MG63 (cell line): ENCODE data around the gene KCNJ6. TPM values are rescaled to one million over a fixed set of nuclear protein-coding genes. Genes with fewer than 3 reads are reported as not detected.
A peak's percentile ranks its signal among the peaks of the same experiment; 100 is the strongest.
"Not testable (repeated sequence)": the region's sequence is repeated elsewhere in the genome, so short reads cannot be mapped to it uniquely, and the experiment has no call there.

Source experiments
- DNase-seq: peaks from one replicate; pipeline ENCODE4 v3.0.0-alpha.2; 2020
- H3K27me3 ChIP-seq: fragments of 250-450 bp; sonication (Bioruptor Pico); 2 replicates; pipeline ENCODE4 v1.5.1; 2020; ENCODE audit warnings: mild to moderate bottlenecking, moderate library complexity
- H3K36me3 ChIP-seq: fragments of 250-450 bp; sonication (Bioruptor Pico); 2 replicates; pipeline ENCODE4 v1.5.1; 2020; ENCODE audit warnings: mild to moderate bottlenecking, moderate library complexity
- H3K4me3 ChIP-seq: fragments of 250-450 bp; sonication (Bioruptor Pico); 2 replicates; pipeline ENCODE4 v1.5.1; 2020; ENCODE audit warnings: mild to moderate bottlenecking, moderate library complexity
- H3K9me3 ChIP-seq: fragments of 250-450 bp; sonication (Bioruptor Pico); 2 replicates; pipeline ENCODE4 v1.5.1; 2020; ENCODE audit warnings: mild to moderate bottlenecking, moderate library complexity
- total RNA-seq: library from RNA; depleted of rRNA; stranded (reverse); fragments of >200 nt; shearing (Covaris generic); gene quantifications from 2 replicates; pipeline ENCODE4 v1.2.3, GENCODE V29; 2014; ENCODE audit warnings: low replicate concordance

Gene KCNJ6
- total RNA-seq, 1 experiment from 2014 or later, result not detected

- H3K36me3 ChIP-seq, DNase-seq, H3K4me3 ChIP-seq, H3K9me3 ChIP-seq, H3K27me3 ChIP-seq: not testable (repeated sequence)
These were observed 269.5 kb downstream of the KCNJ6 start for GRCh38 chr21:37646761-37647160.

GRCh38 chr21:37645848-37646247 is 270.4 kb downstream of the KCNJ6 start:
- Histone ChIP-seq H3K9me3 (no peaks in the 10 kb centered on the region), H3K4me3 (no peak overlapping the region), H3K36me3 (no peaks in the 10 kb centered on the region), H3K27me3 (no peaks in the 10 kb centered on the region)
- no peak for DNase-seq

DNA sequence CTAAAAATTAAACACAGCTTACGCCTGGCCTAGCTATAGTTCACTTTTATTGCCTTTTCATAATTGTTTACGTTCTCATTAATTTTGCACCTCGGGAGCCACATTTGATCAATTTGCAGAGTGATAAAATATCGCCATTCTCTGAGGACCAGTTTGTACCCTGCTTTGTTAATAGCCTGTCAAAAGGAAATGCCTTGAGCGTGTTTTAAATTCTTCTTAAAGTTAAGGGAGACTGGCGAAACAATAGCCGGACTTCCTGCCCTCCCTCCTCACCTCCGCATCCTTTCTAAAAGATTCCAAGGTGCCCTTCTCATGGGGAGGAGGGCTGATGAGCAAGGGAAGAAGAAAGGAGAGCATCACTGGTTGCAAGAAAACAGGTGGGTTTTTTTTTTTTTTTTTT is 271.6 kb downstream of the KCNJ6 start:
- H3K4me3 ChIP-seq, result no peak overlapping the region
- DNase-seq, result no peak
- H3K36me3 ChIP-seq, result no peaks in the 10 kb centered on the region
- no peaks in the 10 kb centered on the region for H3K9me3 ChIP-seq
- H3K27me3 ChIP-seq, result no peaks in the 10 kb centered on the region

- DNase-seq, result not testable (repeated sequence)
These were observed 272.4 kb downstream of the KCNJ6 start for GRCh38 chr21:37643862-37644261.

GRCh38 chr21:37642493-37642892 is 273.8 kb downstream of the KCNJ6 start:
- no peak overlapping the region for H3K4me3 ChIP-seq
- no peaks in the 10 kb centered on the region for H3K27me3 ChIP-seq
- no peak for DNase-seq
- H3K36me3 ChIP-seq, result no peaks in the 10 kb centered on the region
- no peaks in the 10 kb centered on the region for H3K9me3 ChIP-seq

More at GRCh38 chr21:37643862-37644261, 272.4 kb downstream of the KCNJ6 start:
- H3K27me3 ChIP-seq, H3K9me3 ChIP-seq, H3K4me3 ChIP-seq, H3K36me3 ChIP-seq: not testable (repeated sequence)

DNA sequence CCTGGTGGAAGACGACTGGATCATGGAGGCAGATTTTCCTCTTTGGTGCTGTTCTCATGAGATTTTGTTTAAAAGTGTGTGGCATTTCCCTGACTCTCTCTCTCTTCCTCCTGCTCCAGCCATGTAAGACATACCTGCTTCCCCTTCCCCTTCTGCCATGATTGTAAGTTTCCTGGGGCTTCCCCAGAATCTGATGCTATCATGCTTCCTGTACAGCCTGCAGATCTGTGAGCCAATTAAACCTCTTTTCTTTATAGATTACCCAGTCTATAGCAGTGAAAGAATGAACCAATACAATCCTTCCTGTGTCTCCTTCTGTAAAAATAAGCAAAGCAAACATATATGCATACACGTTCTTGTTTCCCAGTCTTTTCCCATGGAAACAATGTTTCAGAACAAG is 276.5 kb downstream of the KCNJ6 start:
- Histone ChIP-seq H3K4me3 (no peak overlapping the region), H3K27me3 (no peaks in the 10 kb centered on the region), H3K9me3 (no peaks in the 10 kb centered on the region), H3K36me3 (no peaks in the 10 kb centered on the region)
- no peak for DNase-seq

- DNase-seq, result peak; percentile 25
- H3K9me3 ChIP-seq, result peaks cover 2% of the 10 kb centered on the region; the same call in 1 of the 2 replicates
- H3K4me3 ChIP-seq, result no peak overlapping the region
- H3K36me3 ChIP-seq, result no peaks in the 10 kb centered on the region
- H3K27me3 ChIP-seq, result no peaks in the 10 kb centered on the region
These were observed 280.0 kb downstream of the KCNJ6 start for GRCh38 chr21:37636152-37636860.

DNA sequence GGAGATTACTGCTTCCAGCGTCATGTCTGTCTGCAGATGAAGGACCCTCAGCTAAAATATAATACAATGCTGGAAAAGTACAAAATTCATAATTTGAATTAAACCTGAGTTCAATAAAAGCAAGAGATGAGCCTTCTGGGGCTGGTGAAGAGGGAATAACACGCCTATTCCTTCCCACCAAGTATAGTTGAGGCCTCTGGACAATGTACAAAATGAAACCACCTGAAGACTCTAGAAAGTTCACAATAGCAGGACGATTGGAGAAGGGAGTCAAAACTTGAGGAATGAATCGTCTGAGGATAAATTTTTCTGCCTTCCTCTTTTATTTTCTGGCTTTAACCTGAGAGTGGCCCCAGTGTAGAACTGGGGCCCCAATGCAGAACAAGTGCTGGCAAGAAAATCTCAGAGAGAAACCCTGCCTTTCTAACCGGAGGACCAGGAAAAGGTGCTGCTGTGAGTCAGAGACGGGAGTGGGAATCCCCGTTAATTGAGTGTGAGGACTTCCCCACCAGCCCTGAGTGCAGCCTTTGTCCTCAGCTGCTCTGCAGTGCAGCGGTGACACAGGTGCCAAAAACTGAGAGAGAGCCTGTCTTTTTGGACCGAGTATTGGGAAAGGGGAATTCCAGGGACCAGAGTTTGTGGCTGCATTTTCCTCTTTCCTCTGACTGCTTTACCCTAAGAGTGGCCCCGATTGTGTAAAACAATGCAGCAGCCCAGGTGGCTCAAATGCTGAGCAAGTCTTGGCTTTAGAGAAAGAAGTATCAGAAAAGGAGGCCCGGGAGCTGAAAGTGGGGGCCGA is 284.7 kb downstream of the KCNJ6 start:
- no peaks in the 10 kb centered on the region; the same call in 1 of the 2 replicates for H3K27me3 ChIP-seq
- peaks cover 2% of the 10 kb centered on the region; the same call in 1 of the 2 replicates for H3K9me3 ChIP-seq
- DNase-seq, result no peak
- H3K4me3 ChIP-seq, result no peak overlapping the region
- H3K36me3 ChIP-seq, result no peaks in the 10 kb centered on the region

GRCh38 chr21:37630872-37631271 is 285.4 kb downstream of the KCNJ6 start:
- H3K9me3 ChIP-seq, result peaks cover 2% of the 10 kb centered on the region; the same call in 1 of the 2 replicates
- no peaks in the 10 kb centered on the region for H3K36me3 ChIP-seq
- no peak overlapping the region for H3K4me3 ChIP-seq
- no peaks in the 10 kb centered on the region; the same call in 1 of the 2 replicates for H3K27me3 ChIP-seq
- no peak for DNase-seq

DNA sequence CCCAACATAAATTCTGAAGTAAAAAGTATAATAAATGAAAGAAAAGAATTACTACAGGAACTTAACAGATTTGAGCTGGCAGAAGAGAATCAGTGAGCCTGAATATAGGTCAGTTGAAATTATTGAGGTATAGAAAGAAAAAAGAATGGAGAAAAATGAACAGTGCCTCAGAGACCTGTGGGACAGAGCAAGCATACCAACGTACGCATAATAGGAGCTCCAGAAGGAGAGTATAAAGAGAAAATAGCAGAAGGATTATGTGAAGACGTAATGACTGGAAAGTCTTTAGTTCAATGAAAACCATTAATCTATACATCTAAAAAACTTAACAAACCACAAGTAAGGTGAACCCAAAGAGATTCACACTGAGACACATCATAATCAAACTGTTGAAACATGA is 287.9 kb downstream of the KCNJ6 start:
- peaks cover 2% of the 10 kb centered on the region; the same call in 1 of the 2 replicates for H3K9me3 ChIP-seq
- no peak for DNase-seq
- H3K36me3 ChIP-seq, result no peaks in the 10 kb centered on the region
- H3K4me3 ChIP-seq, result no peak overlapping the region
- no peaks in the 10 kb centered on the region; the same call in 1 of the 2 replicates for H3K27me3 ChIP-seq

GRCh38 chr21:37627561-37627960 is 288.7 kb downstream of the KCNJ6 start:
- Histone ChIP-seq H3K9me3 (peaks cover 2% of the 10 kb centered on the region; the same call in 1 of the 2 replicates), H3K27me3 (no peaks in the 10 kb centered on the region; the same call in 1 of the 2 replicates), H3K4me3 (no peak overlapping the region), H3K36me3 (no peaks in the 10 kb centered on the region)
- no peak for DNase-seq

- Histone ChIP-seq H3K4me3 (no peak overlapping the region), H3K27me3 (no peaks in the 10 kb centered on the region; the same call in 1 of the 2 replicates), H3K36me3 (no peaks in the 10 kb centered on the region), H3K9me3 (no peaks in the 10 kb centered on the region)
- DNase-seq, result no peak
These were observed 289.2 kb downstream of the KCNJ6 start for GRCh38 chr21:37627074-37627473.

DNA sequence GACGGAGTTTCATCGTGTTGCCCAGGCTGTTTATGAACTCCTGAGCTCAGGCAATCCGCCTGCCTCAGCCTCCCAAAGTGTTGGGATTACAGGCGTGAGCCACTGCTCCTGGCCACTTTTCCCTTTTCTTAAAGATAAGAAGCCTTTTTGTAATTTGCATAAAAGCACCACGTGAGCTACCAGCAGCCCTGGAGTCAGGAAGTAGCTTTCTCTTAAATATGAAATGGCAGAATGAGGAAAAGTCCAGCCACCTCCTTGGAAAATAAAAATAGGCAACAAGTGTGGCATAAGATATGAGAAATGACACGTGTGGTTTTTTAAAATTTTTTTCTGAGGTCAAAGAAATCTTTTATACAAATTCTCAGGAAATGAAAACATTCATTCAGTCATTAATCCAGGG is 289.9 kb downstream of the KCNJ6 start:
- no peaks in the 10 kb centered on the region; the same call in 1 of the 2 replicates for H3K27me3 ChIP-seq
- no peaks in the 10 kb centered on the region for H3K9me3 ChIP-seq
- no peak overlapping the region for H3K4me3 ChIP-seq
- H3K36me3 ChIP-seq, result no peaks in the 10 kb centered on the region
- DNase-seq, result no peak

- Histone ChIP-seq H3K27me3 (no peaks in the 10 kb centered on the region; the same call in 1 of the 2 replicates), H3K4me3 (no peak overlapping the region), H3K9me3 (no peaks in the 10 kb centered on the region), H3K36me3 (no peaks in the 10 kb centered on the region)
- DNase-seq, result no peak
These were observed 292.6 kb downstream of the KCNJ6 start for GRCh38 chr21:37623689-37624088.

GRCh38 chr21:37623183-37623582 is 293.1 kb downstream of the KCNJ6 start:
- DNase-seq, result no peak
- Histone ChIP-seq H3K9me3 (no peaks in the 10 kb centered on the region), H3K4me3 (no peak overlapping the region), H3K36me3 (no peaks in the 10 kb centered on the region), H3K27me3 (no peaks in the 10 kb centered on the region; the same call in 1 of the 2 replicates)

- no peaks in the 10 kb centered on the region for H3K9me3 ChIP-seq
- H3K27me3 ChIP-seq, result no peaks in the 10 kb centered on the region
- H3K36me3 ChIP-seq, result no peaks in the 10 kb centered on the region
- no peak overlapping the region for H3K4me3 ChIP-seq
- DNase-seq, result no peak
These were observed 293.5 kb downstream of the KCNJ6 start for GRCh38 chr21:37622755-37623154.

DNA sequence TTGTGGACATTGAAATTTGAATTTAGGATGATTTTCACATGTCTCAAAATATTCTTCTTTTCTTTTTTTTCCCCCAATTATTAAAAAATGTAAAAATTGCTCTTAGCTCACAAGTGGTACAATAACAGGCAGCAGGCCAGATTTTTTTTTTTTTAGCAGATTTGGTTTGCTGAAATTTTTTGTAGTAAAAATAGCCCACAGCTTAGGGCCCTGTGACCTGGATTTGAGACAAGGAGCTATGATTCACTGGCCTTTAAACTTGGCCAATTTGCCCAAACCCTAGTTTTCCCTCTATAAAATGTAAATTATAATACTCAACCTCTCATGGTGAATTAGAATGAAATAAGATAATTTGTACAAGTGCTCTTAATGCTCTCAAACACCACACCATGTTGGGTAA is 295.9 kb downstream of the KCNJ6 start:
- no peak overlapping the region for H3K4me3 ChIP-seq
- no peak for DNase-seq
- H3K9me3 ChIP-seq, result no peaks in the 10 kb centered on the region
- no peaks in the 10 kb centered on the region for H3K27me3 ChIP-seq
- H3K36me3 ChIP-seq, result no peaks in the 10 kb centered on the region
